Testis (tissue), 2 donors: ENCODE measurements around the gene FAXC.
"Not testable (repeated sequence)": the region's sequence is repeated elsewhere in the genome, so short reads cannot be mapped to it uniquely, and the experiment has no call there.

ENCODE experiments used
- CTCF ChIP-seq, 3 experiments: fragments of 450-650 bp in 2 of 3; fragments of 200-600 bp in 1 of 3; sonication (generic) in 1 of 3; IDR thresholded peaks; one replicate each; pipeline ENCODE4 v1.5.1; 2016 to 2019; ENCODE audit warnings: antibody characterized with exemption in 3 of 3, mild to moderate bottlenecking in 2 of 3, moderate library complexity in 1 of 3
- POLR2A ChIP-seq: fragments of 450-650 bp; IDR thresholded peaks from one replicate; pipeline ENCODE4 v1.6.1; 2017; ENCODE audit warnings: antibody characterized with exemption, mild to moderate bottlenecking, moderate library complexity

GRCh38 chr6:99265447-99265846 is 84.0 kb downstream of the FAXC start:
- TF ChIP-seq CTCF (IDR thresholded peaks at IDR 0.05); POLR2A: not testable (repeated sequence)
